Hematopoietic multipotent progenitor cell treated with erythropoietin and hydrocortisone succinate and interleukin-3 and kit ligand, for 4 days (in vitro differentiated cells): ENCODE results near the gene FAAH.

ENCODE experiments used
- DNase-seq: peaks from one replicate; pipeline ENCODE4 v3.0.0-alpha.2; 2015

The FAAH gene

DNA sequence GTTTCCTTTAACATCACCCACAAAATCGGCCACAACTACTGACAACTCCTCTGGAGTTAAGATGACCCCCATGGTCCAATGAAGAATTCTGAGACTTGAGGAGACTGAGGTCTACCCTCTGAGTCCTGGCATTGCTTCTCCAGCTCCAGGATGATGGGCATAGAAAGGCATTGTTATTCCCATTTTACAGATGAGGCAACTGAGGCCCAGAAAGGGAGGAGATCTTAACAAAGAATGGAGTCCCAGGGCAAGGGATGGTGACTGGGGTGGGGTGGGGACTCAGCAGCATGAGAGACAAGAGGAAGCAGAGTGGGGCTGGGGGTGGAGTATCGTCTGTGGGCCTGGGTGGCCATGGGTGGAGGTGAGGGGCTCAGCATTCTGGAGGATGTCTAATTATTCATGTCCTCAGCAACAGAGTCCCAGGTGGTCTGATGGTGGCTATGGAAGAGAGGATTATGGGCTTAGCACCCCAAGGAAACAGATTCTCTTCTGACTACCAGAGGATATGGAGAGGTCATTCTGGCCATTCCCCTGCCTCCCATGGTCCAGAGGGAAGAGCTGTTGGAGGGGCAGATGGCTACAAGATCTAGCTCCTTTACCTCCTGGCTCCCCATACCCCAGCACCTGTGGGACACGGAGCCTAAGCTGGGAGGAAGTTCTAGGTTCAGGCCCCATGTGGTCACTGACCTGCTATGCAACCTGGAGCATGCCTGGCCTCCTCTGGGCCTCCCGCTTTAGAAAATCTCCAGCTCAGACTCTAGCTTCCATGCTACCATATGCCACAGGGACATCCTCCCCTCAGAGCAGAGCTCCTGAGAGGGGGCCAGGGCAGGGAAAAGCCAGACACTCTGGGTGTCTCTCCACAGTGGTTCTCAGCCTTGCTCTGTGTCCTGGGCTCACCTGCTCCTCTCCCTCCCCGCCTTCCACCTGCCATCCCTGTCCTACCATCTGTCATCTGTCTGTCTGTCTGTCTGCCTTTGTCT is 58.1 kb downstream of the FAAH start:
- DNase-seq, result no peak

DNA sequence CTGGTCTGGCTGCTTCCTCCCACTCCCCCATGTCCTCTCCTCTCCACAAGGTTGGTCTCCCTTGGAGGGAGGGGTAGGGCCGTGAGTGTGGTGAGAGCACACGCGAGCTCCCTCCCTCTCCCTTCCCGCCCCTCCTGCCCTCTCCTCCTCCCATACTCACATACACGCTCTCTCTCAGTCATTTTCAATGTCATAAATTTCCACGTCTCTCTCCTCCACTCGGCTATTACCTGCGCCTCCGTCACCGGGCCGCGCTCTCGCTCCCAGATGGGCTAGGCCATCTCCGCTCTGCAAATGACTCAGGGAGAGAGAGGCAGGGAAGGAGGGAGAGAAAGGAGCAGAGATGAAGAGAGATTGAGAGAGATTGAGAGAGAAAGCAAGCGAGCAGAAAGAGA is 58.8 kb downstream of the FAAH start:
- no peak for DNase-seq

DNA sequence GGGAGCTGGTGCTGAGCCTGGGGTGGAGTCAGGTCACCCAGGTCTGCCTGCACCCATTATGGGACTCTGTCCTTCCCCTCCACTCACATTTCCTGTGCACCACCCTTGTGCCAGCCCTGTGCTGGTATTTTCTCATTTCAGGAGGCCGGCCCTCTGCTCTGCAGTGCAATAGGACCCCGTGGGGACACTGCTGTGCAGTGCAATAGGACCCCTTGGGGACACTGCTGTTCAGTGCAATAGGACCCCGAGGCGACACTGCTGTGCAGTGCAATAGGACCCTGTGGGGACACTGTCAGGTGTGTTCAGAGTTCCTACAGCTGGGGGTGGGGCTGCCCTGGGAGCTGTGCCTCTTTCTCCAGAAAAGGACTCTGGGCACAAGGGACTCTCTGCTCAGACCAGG is 59.3 kb downstream of the FAAH start:
- DNase-seq, result no peak

- DNase-seq, result no peak
Observed at GRCh38 chr1:46455951-46456350, 61.8 kb downstream of the FAAH start.

GRCh38 chr1:46456411-46456963 is 62.4 kb downstream of the FAAH start:
- no peak for DNase-seq

DNA sequence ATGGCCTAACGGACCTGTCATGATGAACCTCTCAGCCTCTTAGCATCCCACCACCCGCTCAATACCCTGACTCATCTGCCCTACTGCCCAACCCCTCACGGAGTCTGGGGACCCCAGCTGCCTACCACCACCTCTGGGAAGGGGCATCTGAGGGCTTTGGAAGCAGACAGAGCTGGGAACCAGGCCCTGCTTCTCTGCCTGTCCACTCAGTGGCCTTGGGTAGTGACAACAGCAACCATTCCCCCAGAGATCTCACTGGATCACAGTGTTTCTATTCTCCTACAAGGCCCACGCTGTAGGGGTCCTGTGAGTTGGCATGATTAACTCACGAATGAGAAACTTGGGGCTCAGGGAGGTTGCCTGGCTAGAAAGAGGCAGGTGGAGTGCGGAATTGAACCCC is 63.1 kb downstream of the FAAH start:
- no peak for DNase-seq

- DNase-seq, result no peak
Observed at GRCh38 chr1:46458190-46458589, 64.1 kb downstream of the FAAH start.

DNA sequence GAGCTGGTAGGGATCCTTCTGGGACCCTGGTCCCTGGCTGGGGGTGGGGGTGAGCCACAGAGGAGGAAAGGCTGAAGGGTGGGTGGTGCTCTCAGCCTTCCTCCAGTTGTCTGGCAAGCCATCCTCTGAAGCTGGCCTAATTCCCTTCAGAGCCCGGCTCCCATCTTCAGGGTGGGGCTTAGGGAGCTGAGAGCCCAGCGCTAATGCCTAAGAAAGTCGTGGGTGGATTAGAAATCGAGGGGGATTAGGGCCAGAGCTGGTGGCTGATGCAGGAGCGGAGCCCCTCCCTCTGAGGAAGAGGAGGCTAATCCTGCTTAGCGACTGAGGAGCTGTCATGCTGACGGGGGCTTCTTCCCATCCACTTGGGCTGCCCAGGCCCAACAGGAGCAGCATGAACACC is 64.7 kb downstream of the FAAH start:
- no peak for DNase-seq

- no peak for DNase-seq
Observed at GRCh38 chr1:46459315-46459714, 65.2 kb downstream of the FAAH start.

- DNase-seq, result no peak
Observed at GRCh38 chr1:46461017-46461808, 67.1 kb downstream of the FAAH start.

DNA sequence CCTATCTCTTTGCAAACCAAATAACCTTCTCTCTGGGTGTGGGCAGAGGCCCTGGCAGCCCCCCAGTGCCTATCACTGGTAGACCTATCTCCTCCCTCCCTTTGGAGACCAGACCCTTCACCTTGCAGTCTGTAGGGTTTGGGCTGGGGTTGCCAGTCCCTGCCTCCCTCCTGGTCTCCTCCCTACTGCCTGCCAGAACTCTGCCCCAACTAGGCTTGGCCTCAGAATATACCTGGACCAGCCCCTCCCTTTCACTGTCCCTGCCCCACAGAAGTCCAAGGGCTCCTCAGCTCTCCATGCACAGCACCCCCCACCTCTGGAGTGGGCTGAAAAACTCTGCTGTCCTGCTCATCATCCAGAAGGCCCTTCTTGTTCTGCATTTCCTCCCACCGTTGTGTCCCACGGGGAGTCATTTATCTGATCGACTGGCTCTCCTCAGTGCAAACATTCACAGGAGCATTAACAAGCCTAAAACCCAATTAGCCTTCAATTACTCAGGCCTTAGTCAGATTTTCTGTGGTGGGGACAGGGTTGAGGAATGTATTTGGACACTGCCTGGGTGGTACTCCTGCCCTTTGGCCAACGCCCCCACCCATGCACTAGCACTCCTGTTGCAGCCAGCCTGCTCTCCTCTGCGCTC is 67.8 kb downstream of the FAAH start:
- DNase-seq, result no peak
